ENCODE measurements around the gene ADCY9. TPM values are rescaled to one million over a fixed set of nuclear protein-coding genes. Genes with fewer than 3 reads are reported as not detected.

ADCY9 gene
- total and polyA plus RNA-seq, 12 donors = 2.3 to 37.6 (median 17.8) TPM

DNA sequence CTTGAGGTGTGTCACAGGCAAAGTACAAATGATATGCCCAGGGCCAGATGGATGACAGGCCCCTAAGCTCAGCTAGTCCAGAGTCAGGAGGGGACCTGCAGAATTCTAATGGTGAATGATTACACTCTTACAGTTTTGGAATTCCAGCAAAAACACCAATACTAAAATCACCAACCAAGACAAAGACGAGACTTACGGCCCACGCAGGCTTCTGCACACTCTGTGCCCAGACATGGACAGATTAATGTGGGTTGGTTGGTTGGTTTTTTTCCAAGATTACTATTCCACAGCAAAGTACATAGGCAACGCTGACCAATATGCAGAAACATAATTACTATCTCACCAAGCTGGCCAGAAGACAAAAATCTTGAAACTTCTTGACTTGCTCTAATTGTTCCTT lies 9.7 kb downstream of the ADCY9 start:
- intact Hi-C loops (cut with DNase I) = no loop called here

DNA sequence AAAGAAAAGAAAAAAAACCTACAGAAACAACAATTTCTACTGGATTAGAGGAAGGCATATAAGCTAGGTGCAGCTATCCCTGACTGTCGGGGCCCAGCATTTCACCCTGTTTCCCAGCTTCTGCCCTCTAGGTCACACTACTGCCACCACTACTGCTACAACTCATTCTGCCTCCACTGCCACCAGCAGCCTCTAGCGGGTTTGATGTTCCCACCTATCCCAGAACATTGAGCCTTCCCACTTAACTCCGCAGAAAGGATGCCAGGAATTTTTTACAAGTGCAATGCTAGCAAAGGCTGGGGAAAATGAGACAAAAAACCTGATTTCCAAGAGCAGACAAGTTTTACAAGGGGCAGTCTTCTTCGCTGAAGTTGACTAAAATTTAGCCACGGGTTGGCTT lies 10.4 kb downstream of the ADCY9 start:
- no peak for DNase-seq
- H3K27me3 ChIP-seq = no peaks in the 10 kb centered on the region
- no peak overlapping the region for H3K4me3 ChIP-seq
- H3K4me1 ChIP-seq (replicated peaks in 1 of 2) = no peaks in the 10 kb centered on the region
- H3K36me3 ChIP-seq (replicated peaks in 1 of 2) = no peaks in the 10 kb centered on the region
- intact Hi-C loops (cut with DNase I) = no loop called here
- TF ChIP-seq, protein P1, sequence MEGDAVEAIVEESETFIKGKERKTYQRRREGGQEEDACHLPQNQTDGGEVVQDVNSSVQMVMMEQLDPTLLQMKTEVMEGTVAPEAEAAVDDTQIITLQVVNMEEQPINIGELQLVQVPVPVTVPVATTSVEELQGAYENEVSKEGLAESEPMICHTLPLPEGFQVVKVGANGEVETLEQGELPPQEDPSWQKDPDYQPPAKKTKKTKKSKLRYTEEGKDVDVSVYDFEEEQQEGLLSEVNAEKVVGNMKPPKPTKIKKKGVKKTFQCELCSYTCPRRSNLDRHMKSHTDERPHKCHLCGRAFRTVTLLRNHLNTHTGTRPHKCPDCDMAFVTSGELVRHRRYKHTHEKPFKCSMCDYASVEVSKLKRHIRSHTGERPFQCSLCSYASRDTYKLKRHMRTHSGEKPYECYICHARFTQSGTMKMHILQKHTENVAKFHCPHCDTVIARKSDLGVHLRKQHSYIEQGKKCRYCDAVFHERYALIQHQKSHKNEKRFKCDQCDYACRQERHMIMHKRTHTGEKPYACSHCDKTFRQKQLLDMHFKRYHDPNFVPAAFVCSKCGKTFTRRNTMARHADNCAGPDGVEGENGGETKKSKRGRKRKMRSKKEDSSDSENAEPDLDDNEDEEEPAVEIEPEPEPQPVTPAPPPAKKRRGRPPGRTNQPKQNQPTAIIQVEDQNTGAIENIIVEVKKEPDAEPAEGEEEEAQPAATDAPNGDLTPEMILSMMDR (IDR thresholded peaks at IDR 0.05) = no peak
- no peak for TF ChIP-seq POLR2A (IDR thresholded peaks at IDR 0.05)
- WGBS, 4 donors = 91 to 97% (median 95%) methylated on average over 5 of the region's 5 CpGs
- no peak overlapping the region for H3K27ac ChIP-seq
- no peaks in the 10 kb centered on the region for H3K9me3 ChIP-seq (replicated peaks in 1 of 3)

More for the DNA sequence above, 9.7 kb downstream of the ADCY9 start:
- DNase-seq = no peak
- Histone ChIP-seq H3K4me1 (replicated peaks in 1 of 2) (peaks cover 0 to 4% of the 10 kb centered on the region in 2 donors), H3K4me3 (no peak overlapping the region), H3K9me3 (replicated peaks in 1 of 3) (no peaks in the 10 kb centered on the region), H3K27me3 (no peaks in the 10 kb centered on the region), H3K27ac (no peak overlapping the region), H3K36me3 (replicated peaks in 1 of 2) (no peaks in the 10 kb centered on the region)
- 91 to 95% (median 94%) methylated on average over 4 of the region's 4 CpGs for WGBS, 4 donors
- TF ChIP-seq, protein P1 (IDR thresholded peaks at IDR 0.05) = no peak
- TF ChIP-seq POLR2A (IDR thresholded peaks at IDR 0.05) = no peak

DNA sequence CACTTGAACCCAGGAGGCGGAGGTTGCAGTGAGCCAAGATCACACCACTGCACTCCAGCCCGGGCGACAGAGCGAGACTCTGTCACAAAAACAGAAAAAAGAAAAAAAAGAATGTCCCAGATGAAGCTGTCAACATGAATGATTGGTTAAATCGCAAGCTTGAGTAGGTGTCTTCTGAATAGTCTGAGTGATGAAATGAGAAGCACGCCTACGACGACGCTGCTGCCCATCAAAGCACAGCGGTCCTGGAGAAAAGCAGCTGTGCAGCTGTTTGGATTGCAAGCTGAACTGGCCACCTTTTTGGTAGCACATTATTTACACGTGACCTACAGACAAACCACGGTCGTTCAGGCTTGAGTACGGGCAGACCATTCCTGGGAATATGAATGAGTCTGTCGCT lies 12.5 kb downstream of the ADCY9 start:
- TF ChIP-seq POLR2A (IDR thresholded peaks at IDR 0.05) = no peak
- TF ChIP-seq, protein P1 (IDR thresholded peaks at IDR 0.05) = no peak
- Histone ChIP-seq H3K27ac (no peak overlapping the region), H3K4me3 (no peak overlapping the region), H3K9me3 (replicated peaks in 1 of 3) (no peaks in the 10 kb centered on the region), H3K27me3 (no peaks in the 10 kb centered on the region), H3K36me3 (replicated peaks in 1 of 2) (no peaks in the 10 kb centered on the region), H3K4me1 (replicated peaks in 1 of 2) (no peaks in the 10 kb centered on the region)
- intact Hi-C loops (cut with DNase I) = no loop called here
- WGBS, 4 donors = 91 to 95% (median 95%) methylated on average over 15 of the region's 15 CpGs
- DNase-seq = no peak

DNA sequence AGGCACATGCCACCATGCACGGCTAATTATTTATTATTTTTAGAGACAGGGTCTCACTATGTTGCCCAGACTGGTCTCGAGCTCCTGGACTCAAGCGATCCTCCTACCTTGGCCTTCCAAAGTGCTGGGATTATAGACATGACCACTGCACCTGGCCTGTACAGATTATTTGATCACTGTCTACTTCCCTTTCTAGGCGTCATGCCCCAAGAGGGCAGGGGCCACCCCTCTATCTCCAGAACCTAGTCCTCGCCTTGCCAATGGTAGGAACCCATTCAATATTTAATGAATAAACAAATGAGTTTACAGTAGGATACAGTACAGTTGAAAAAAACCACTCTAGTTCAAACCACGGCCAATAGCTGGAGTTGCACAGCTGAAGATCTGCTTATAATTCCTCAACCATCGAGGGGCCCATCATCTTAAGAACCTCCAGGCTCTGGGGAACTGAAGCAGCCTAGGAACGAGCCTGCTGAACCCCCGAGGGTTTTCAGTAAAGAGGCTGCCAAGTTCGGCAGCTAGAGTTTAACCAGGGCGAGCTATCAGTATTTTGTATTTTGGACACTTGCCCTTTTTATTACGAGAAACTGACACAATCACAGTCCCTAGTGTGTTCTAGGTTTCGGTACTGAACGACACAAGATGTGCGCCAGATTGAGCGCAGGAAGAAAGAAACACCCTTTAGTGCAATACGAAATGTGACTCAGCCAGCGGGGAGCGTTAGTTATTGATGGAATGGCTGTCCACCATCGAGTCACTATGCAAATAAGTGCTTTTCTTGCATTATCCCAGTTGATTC lies 14.6 kb downstream of the ADCY9 start:
- Histone ChIP-seq H3K27me3 (no peaks in the 10 kb centered on the region), H3K36me3 (replicated peaks in 1 of 2) (no peaks in the 10 kb centered on the region), H3K27ac (no peak overlapping the region), H3K4me1 (replicated peaks in 1 of 2) (no peaks in the 10 kb centered on the region), H3K9me3 (replicated peaks in 1 of 3) (no peaks in the 10 kb centered on the region), H3K4me3 (no peak overlapping the region)
- no peak for TF ChIP-seq POLR2A (IDR thresholded peaks at IDR 0.05)
- TF ChIP-seq, protein P1 (IDR thresholded peaks at IDR 0.05) = no peak
- intact Hi-C loops (cut with DNase I) = no loop called here
- no peak for DNase-seq
- 86 to 94% (median 91%) methylated on average over 20 of the region's 20 CpGs for WGBS, 4 donors
